ENCODE measurements around the gene IGSF21.

DNA sequence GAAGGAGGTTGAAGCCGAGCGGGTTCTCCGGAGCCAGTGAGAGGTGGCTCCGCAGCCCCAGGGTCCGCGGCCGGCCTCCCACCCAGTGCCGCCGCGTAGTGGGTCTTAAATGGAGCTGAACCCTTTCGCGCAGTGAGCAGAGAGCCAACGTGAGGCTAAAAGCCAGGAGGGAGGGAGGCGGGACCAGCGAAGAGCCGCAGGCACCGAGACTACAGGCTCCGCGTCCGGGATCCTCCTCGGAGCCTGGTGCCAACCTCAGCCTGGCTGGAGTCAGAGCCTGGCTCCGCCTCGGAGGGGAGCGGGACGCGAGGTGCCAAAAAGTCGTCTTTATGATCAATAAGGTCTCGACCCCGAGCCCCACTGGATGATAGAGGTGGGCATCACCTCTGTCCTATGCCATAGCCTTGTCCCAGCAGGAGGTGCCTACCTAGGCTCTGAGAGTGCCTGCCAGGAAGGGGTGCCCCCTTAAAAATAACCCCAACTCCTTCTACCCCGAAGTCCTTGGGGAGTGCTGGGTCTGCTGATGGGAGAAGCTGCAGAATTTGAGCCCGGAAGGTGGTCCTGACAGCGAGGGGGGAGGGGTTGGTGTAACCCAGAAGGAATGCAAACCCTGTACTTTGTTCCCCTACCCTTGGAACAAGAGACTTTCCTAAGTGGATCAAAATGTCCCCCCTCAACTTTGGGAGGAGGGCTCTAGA, 1.6 kb downstream of the IGSF21 start:
- TF ChIP-seq, protein P1, sequence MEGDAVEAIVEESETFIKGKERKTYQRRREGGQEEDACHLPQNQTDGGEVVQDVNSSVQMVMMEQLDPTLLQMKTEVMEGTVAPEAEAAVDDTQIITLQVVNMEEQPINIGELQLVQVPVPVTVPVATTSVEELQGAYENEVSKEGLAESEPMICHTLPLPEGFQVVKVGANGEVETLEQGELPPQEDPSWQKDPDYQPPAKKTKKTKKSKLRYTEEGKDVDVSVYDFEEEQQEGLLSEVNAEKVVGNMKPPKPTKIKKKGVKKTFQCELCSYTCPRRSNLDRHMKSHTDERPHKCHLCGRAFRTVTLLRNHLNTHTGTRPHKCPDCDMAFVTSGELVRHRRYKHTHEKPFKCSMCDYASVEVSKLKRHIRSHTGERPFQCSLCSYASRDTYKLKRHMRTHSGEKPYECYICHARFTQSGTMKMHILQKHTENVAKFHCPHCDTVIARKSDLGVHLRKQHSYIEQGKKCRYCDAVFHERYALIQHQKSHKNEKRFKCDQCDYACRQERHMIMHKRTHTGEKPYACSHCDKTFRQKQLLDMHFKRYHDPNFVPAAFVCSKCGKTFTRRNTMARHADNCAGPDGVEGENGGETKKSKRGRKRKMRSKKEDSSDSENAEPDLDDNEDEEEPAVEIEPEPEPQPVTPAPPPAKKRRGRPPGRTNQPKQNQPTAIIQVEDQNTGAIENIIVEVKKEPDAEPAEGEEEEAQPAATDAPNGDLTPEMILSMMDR (IDR thresholded peaks at IDR 0.05) = no peak
- no peak for TF ChIP-seq POLR2A (IDR thresholded peaks at IDR 0.05)
